K562 (cell line): ENCODE data around the gene CCDC174.

Experiments
- CEBPB ChIP-seq: fragments of 450-650 bp; IDR thresholded peaks from 2 replicates; pipeline ENCODE4 v1.6.1; 2016; ENCODE audit warnings: missing genetic modification characterization, missing compliant biosample characterization
- ELK3 ChIP-seq: fragments of 450-650 bp; formaldehyde crosslinking; IDR thresholded peaks from 2 replicates; pipeline ENCODE4 v1.4.0; 2020; ENCODE audit warnings: mild to moderate bottlenecking
- MEF2D ChIP-seq: conservative IDR thresholded peaks from 2 replicates; pipeline ENCODE4 v1.6.1; 2016; ENCODE audit warnings: low read depth, missing genetic modification characterization, missing compliant biosample characterization
- NR1H2 ChIP-seq: sonication (generic); formaldehyde crosslinking; IDR thresholded peaks from 2 replicates; pipeline ENCODE4 v1.4.0; 2020; ENCODE audit warnings: mild to moderate bottlenecking, missing genetic modification reagents
- POLR2A ChIP-seq: fragments of 450-650 bp; conservative IDR thresholded peaks from 2 replicates; pipeline ENCODE4 v1.6.1; 2016
- RFX5 ChIP-seq: IDR thresholded peaks from 2 replicates; pipeline ENCODE4 v1.6.1; 2011; ENCODE audit warnings: low read depth, mild to moderate bottlenecking, improper control_type of control experiment, low read length
- SP1 ChIP-seq: sonication (generic); formaldehyde crosslinking; IDR thresholded peaks from 2 replicates; pipeline ENCODE4 v1.8.1; 2022; ENCODE audit warnings: mild to moderate bottlenecking, missing genetic modification reagents
- YY1 ChIP-seq, 3 experiments: IDR thresholded peaks; 2 replicates each; pipeline ENCODE4 v1.6.1; 2011; ENCODE audit warnings: low read length in 2 of 3, mild to moderate bottlenecking in 2 of 3, moderate library complexity in 2 of 3, borderline replicate concordance in 1 of 3, control low read depth in 1 of 3, low read depth in 1 of 3; ENCODE audit not compliant: insufficient read depth in 3 of 3, insufficient replicate concordance in 2 of 3, control insufficient read depth in 1 of 3, insufficient read length in 1 of 3; ENCODE audit errors: extremely low read depth in 1 of 3
- ZFP1 ChIP-seq: fragments of 450-650 bp; formaldehyde crosslinking; IDR thresholded peaks from 2 replicates; pipeline ENCODE4 v1.4.0; 2020; ENCODE audit warnings: mild to moderate bottlenecking, mixed read lengths
- ZNF282 ChIP-seq: sonication (generic); formaldehyde crosslinking; IDR thresholded peaks from 2 replicates; pipeline ENCODE4 v1.8.1; 2023; ENCODE audit warnings: missing genetic modification reagents
- TF ChIP-seq, protein P1 (sequence below), 3 experiments: fragments of 200-800 bp in 1 of 3; fragments of 250-450 bp in 1 of 3; fragments of 450-650 bp in 1 of 3; sonication (Bioruptor Pico) in 1 of 3; sonication (Bioruptor generic) in 1 of 3; formaldehyde crosslinking in 1 of 3; IDR thresholded peaks; 2 replicates each; pipeline versions ENCODE4 v1.6.1 to v1.8.0; 2016 to 2022; ENCODE audit warnings: mild to moderate bottlenecking in 2 of 3, missing genetic modification characterization in 2 of 3, missing compliant biosample characterization in 1 of 3, moderate library complexity in 1 of 3
- TF ChIP-seq, protein P2 (sequence below): IDR thresholded peaks from 2 replicates; pipeline ENCODE4 v1.6.1; 2012; ENCODE audit warnings: low read depth, low read length, improper control_type of control experiment, borderline replicate concordance

- TF ChIP-seq, protein P1, sequence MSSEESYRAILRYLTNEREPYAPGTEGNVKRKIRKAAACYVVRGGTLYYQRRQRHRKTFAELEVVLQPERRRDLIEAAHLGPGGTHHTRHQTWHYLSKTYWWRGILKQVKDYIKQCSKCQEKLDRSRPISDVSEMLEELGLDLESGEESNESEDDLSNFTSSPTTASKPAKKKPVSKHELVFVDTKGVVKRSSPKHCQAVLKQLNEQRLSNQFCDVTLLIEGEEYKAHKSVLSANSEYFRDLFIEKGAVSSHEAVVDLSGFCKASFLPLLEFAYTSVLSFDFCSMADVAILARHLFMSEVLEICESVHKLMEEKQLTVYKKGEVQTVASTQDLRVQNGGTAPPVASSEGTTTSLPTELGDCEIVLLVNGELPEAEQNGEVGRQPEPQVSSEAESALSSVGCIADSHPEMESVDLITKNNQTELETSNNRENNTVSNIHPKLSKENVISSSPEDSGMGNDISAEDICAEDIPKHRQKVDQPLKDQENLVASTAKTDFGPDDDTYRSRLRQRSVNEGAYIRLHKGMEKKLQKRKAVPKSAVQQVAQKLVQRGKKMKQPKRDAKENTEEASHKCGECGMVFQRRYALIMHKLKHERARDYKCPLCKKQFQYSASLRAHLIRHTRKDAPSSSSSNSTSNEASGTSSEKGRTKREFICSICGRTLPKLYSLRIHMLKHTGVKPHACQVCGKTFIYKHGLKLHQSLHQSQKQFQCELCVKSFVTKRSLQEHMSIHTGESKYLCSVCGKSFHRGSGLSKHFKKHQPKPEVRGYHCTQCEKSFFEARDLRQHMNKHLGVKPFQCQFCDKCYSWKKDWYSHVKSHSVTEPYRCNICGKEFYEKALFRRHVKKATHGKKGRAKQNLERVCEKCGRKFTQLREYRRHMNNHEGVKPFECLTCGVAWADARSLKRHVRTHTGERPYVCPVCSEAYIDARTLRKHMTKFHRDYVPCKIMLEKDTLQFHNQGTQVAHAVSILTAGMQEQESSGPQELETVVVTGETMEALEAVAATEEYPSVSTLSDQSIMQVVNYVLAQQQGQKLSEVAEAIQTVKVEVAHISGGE (CRISPR knock-in tag; IDR thresholded peaks at IDR 0.05): no peak
- TF ChIP-seq ELK3 (CRISPR knock-in tag): no peak
- TF ChIP-seq SP1 (CRISPR knock-in tag): no peak
- no peak for TF ChIP-seq POLR2A
- TF ChIP-seq CEBPB (tag): no peak
- TF ChIP-seq, protein P2, sequence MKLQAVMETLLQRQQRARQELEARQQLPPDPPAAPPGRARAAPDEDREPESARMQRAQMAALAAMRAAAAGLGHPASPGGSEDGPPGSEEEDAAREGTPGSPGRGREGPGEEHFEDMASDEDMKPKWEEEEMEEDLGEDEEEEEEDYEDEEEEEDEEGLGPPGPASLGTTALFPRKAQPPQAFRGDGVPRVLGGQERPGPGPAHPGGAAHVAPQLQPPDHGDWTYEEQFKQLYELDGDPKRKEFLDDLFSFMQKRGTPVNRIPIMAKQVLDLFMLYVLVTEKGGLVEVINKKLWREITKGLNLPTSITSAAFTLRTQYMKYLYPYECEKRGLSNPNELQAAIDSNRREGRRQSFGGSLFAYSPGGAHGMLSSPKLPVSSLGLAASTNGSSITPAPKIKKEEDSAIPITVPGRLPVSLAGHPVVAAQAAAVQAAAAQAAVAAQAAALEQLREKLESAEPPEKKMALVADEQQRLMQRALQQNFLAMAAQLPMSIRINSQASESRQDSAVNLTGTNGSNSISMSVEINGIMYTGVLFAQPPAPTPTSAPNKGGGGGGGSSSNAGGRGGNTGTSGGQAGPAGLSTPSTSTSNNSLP: no peak
- no peak for TF ChIP-seq ZNF282
- no peak for TF ChIP-seq ZFP1
- TF ChIP-seq NR1H2 (CRISPR knock-in tag): no peak
- no peak for TF ChIP-seq RFX5
- no peak for TF ChIP-seq YY1 (IDR thresholded peaks at IDR 0.05; ENCODE audit: borderline replicate concordance in 1 of 3, control insufficient read depth in 1 of 3, extremely low read depth in 1 of 3, insufficient read depth in 3 of 3, insufficient read length in 1 of 3, insufficient replicate concordance in 2 of 3, low read depth in 1 of 3, low read length in 2 of 3)
- TF ChIP-seq MEF2D (tag): no peak
Observed at GRCh38 chr3:14678015-14678503, 26.5 kb downstream of the CCDC174 start.
